LoVo (cell line): Measurements from ENCODE around the gene LRSAM1.
A peak's percentile ranks its signal among the peaks of the same experiment; 100 is the strongest.

Experiments used
- DNase-seq: peaks from one replicate; pipeline ENCODE4 v3.0.0-alpha.2; 2016; ENCODE audit warnings: low spot score

Gene LRSAM1

DNA sequence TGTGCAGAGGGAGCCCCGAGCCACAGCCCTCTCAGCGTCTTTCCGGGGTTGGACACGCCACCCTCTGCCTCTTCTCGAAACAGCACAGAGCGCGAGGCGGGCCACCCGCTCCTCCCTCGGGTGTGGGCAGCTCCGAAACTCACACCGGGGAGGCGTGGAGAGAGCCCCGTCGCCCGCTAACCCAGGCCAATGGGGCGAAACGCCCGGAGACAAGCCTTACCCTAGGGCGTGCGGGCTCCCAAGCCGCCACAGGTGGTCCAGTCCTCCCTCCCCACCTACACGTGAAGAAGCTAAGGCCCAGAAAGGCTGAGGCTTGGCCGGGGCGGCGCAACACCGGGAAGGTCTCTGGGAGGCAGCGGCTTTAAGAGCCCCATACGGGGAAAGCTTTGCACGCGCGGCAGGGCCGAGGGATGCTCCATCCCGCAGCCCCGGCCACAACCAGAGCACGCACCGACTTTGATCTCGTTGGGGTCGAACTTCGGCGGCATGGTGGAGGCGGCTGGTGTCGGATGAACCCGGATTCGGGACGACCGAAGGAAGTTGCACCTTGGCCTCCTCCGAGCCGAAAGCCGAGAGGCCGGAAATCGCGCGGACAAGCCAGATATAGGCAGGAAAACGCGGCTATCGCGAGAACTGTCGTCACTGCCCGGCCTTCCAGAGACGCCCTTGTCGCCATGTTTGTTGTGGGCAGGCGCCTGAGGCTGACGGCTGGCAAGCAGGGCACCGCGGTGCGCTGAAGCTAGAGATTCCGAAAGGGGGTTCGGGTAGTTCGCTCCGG is at the start of gene LRSAM1, which contains the start of gene RPL12:
Gene LRSAM1 (plus strand): TSS at position 681 of the 778 bp plus-strand sequence. CDS start 3,018 bp downstream, outside the sequence.
Gene RPL12 (minus strand): TSS at position 577 of the 778 bp plus-strand sequence. CDS start 89 bp downstream, at position 488.
- DNase-seq = peak; percentile 94

DNA sequence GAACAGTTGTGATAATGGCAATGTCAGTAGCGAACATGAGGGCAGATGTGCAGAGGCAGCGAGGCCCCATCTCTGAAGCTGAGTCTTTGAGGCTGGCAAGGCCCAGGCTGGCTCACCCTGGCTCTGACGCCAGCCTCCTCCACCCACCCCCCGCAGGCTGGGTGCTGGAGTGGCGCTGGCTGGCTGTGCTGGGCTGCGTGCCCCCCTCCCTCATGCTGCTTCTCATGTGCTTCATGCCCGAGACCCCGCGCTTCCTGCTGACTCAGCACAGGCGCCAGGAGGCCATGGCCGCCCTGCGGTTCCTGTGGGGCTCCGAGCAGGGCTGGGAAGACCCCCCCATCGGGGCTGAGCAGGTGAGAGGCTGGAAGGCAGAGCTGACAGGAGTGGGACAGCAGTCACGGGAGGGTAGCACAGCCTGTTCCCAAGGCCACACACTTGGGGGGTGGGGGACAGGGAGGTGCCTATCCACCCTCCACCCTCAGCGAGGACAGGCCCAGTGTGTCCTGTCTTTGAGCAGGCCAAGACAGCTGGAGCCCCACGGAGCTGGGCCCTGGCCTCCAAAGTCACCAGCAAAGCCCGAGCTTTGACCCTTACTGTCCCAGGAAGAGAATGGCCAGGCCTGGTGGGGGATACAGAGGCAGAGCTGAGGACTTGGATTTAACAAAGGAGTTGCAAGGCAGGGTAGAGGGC is 48.8 kb upstream of the LRSAM1 start:
- no peak for DNase-seq

DNA sequence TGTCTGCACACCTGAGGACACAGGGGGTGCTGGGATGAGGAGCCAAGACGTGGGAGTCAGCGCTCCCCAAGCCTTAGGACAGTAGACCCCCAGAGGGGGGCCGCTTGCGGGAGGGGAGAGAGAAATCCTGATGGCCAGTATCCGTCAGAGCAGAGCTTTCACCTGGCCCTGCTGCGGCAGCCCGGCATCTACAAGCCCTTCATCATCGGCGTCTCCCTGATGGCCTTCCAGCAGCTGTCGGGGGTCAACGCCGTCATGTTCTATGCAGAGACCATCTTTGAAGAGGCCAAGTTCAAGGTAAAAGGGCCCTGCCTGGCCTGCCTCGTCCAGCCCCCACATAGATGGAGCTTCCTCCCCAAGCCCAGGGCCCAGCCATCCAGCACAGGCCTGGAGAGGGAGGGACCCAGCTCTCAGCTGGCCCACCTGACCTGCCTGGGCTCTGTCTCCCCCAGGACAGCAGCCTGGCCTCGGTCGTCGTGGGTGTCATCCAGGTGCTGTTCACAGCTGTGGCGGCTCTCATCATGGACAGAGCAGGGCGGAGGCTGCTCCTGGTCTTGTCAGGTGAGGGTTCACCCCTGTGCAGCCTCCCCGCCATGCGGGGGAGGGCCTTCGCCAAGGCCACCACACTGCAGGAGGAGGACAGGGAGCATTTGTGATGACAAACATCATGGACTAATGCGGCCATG is 47.7 kb upstream of the LRSAM1 start:
- DNase-seq = no peak

DNA sequence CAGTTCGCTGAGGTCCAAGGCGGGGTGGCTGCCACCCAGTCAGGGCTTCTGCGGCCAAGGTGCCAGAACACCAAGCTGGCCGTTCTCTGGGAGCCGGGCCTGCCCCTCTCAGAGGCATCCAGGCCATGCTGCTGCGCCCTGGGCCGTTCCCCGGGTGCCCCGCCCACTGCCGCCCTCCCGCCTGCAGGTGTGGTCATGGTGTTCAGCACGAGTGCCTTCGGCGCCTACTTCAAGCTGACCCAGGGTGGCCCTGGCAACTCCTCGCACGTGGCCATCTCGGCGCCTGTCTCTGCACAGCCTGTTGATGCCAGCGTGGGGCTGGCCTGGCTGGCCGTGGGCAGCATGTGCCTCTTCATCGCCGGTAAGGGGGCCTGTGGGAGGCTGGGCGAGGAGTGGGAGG is 46.7 kb upstream of the LRSAM1 start:
- DNase-seq = no peak

DNA sequence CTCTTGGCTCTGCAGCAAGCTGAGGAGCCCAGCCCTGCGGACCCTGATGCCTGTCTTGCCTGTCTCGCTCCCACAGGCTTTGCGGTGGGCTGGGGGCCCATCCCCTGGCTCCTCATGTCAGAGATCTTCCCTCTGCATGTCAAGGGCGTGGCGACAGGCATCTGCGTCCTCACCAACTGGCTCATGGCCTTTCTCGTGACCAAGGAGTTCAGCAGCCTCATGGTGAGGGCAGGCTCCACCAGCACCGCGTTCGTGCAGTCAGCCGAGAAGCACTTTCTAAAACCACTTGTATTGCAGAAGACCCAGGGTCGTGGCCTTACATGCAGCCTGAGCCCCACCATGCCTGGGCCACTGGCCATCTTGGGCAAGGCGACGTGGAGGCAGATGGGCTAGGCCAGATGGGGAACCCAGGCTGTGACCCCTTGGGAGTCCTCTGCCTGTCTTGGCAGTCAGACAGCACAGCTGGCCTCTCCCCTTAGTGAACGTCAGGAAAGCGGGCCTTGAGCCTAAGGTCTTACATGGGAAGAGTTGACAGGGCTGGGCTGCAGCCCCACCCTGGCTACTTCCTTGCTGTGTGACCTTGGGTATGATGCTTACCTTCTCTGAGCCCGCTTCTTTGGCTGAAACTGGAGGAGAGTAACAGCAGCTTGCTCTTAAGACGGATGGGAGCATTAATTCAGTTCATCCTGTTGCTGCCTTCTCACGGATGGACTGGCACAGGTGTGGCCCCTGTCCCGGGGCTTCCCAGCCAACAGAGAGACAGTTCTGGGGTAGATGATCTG is 45.8 kb upstream of the LRSAM1 start:
- DNase-seq = no peak

DNA sequence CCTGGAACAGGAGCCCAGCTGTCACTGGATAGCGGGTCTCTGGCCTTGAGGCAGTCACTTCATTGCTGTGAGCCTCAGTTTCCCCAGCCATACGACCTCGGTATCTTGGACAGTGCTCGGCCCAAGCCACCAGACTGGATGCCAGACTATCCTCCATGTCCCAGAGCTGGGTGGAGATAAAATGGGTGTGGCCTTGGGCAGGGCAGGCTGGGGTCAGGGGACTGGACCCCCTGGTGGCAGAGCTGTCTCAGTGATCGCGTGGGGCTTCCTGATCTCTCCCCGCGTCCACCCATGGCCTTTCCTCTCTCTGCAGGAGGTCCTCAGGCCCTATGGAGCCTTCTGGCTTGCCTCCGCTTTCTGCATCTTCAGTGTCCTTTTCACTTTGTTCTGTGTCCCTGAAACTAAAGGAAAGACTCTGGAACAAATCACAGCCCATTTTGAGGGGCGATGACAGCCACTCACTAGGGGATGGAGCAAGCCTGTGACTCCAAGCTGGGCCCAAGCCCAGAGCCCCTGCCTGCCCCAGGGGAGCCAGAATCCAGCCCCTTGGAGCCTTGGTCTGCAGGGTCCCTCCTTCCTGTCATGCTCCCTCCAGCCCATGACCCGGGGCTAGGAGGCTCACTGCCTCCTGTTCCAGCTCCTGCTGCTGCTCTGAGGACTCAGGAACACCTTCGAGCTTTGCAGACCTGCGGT is 44.4 kb upstream of the LRSAM1 start:
- DNase-seq = no peak

DNA sequence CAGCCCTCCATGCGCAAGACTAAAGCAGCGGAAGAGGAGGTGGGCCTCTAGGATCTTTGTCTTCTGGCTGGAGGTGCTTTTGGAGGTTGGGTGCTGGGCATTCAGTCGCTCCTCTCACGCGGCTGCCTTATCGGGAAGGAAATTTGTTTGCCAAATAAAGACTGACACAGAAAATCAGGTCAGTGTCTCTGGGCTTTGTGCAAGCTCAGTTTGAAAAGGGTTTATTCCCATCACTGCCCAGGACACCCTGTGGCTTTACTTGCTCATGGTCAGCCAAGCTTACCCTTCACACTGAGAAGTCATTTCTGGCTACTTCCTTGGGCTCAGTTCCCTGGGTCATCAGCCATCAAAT is 43.8 kb upstream of the LRSAM1 start:
- no peak for DNase-seq

DNA sequence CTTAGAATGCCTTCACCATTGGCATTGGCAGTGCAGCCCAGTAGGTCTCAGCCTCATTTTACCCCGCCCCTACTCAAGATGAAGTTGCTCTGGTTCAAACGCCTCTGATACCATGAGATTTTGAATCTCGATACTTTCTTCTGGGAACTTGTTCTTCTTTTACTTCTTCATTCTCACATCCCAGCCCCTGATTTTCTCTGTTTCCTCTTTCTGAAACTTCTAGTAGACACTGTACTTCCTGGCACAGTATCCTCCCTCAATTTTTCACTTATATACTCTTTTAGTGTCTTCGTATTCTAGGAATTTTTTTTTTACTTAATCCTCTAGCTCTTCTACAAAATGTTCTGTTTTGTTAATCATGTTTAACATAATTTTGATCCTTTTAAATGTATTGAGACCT is 40.2 kb upstream of the LRSAM1 start:
- DNase-seq = no peak

DNA sequence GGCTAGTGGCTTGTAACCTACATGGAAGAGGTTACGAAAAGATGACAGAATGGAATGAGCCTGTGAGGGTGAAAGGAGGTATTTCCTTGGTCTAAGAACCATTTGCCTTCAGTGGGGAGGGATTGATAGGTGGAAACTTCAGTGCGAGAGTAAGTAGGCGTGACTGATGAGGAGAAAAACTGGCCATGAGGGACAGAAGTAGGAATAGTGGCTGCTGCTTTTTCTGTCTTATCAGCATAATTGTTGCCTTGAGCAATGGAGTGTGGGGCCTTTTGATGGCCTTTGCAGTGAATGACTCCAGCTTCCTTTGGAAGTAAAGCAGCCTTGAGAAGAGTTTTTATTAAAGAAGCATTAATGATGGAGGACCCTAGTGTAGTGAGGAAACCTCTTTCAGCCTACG is 36.2 kb upstream of the LRSAM1 start:
- no peak for DNase-seq

DNA sequence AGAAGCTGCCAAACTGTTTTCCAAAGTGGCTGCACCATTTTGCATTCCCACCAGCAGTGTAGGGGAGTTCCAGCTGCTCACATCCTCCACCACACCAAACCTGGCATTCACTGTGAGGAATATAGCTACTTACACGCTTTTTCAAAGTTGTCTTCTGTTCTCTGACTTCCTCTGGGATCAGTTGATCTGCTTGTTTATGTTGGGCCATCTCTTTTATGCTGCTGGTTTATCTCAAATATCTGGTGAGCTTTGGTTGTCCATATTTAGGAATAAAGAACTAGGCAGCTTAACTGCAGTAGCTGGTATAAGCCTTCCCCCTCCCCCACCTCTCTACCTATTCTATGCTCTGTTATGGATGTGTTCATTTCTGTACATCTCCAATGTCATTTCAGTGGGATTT is 35.7 kb upstream of the LRSAM1 start:
- no peak for DNase-seq

DNA sequence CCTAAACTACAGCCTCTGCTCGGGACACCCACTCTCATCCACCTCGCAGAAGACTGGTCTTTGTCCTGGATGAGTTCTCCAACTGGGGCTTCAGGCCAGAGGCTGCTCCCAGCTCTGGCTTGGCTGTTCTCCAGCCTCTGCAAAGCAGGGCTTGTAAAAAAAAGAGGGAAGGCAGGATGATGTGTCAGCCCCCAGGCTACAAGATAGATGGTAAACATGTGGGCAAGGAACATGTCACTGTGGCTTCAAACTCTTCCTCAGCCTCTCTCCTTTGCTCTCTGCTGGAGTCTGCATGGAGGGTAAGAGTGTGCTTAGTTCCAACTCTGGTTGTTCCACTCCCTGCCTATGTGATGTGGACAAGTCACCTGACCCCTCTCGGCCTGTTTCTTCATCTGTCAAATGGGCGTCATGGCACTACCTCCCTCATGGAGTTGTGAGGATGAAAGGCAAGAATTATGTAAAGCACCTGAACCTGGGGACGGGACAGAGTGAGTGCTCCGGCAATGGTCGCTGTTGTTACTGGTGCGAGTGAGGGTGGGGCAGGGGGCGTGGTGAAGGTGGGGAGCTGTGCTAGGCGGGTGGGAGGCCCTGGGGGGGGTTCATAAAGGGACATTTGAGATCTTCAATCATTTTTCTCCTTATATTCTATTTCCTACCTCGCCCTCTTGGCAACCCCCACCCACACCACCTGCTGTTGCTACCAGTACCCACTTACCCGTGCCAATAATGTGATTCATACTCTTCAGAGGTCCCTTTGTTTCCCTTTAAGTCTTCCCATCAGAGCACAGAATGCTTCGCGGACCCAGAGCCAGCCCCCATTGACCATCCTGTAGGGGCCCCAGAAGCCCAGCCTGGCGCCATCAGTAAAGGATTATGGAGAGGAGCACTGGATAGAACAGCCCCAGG is 33.9 kb upstream of the LRSAM1 start:
- peak; percentile 72 for DNase-seq

DNA sequence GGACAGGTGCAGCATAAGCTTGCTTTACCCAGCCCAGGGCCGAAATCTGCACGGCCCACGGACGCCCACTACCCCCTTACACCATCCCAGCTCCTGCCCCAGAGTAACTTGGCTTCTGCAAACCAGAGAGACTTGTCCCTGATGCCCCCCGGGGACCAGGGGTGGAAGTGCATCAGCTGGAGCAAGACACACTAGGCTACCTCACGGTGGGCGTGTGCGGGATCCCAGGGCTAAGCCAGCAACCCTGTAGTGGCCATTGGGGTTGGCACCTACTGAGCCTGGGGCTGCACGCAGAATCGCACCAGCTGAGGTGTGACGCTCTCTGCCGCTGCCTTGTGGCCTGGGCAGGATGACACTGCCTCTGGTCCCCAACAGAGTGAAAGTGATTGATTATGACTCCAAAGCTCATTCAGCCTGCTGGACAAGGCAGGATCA is 33.3 kb upstream of the LRSAM1 start:
- DNase-seq = no peak

DNA sequence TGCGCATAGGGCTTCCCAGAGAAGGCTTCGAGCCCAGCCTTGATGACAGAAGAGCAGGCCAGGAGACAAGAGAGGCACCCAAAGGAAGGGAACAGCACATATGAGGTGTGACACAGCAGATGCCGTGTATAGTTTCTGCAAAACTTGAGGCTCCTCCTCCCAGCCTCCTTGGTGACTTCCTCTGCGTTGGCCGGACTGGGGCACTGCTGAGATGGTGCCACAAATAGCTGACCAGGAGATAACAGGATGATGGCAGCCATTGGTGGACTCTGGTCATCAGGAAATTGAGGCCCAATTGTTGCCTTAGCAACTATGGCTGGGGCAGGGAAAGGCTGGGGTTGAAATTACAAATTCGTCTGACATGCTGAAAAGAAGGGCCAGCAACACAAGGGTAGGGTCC is 32.0 kb upstream of the LRSAM1 start:
- DNase-seq = no peak

DNA sequence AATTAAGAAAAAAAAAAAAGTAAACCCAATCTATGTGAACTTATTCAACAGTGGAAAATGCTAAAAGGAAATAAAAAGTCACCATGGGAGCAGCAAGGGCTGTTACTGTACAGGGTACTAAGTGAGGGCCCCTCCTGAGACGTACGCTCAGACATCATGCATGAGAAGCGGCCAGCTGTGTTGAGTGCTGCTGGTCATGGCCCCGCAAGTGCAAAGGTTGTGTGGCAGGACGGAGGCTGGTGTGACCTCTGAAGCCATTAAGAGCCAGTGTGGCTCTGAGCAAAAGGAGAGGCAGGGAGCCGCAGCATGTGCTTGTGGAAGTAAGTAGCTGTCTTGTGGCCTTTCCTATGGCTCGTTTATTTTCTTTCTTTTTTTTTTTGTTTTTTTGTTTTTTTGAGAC is 30.3 kb upstream of the LRSAM1 start:
- no peak for DNase-seq

DNA sequence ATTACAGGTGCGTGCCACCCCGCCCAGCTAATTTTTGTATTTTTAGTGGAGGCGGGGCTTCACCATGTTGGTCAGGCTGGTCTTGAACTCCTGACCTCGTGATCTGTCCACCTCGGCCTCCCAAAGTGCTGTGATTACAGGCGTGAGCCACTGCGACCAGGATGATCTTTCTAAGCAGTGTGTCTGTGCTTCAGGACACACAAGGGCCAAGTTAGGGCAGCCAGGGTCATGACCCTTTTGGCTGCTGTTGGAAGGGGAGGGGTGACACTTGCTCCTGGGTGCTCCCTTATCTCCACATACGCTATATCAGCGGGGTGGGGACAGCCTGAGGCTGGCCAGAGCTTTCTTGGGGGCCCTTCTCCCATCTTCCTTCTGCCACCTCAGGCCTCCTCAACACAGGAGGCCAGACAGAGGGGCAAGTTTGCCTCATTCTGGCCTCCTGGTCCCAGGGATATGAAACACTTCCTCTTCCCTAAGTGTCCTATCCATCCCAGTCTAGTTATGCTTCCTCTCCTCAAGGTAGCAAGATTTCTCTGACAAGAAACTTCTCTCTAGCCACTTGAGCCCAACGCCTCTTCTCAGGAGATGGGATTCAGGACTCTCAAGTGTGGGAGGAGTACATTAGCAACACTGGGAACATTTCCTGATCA is 29.1 kb upstream of the LRSAM1 start:
- DNase-seq = no peak

DNA sequence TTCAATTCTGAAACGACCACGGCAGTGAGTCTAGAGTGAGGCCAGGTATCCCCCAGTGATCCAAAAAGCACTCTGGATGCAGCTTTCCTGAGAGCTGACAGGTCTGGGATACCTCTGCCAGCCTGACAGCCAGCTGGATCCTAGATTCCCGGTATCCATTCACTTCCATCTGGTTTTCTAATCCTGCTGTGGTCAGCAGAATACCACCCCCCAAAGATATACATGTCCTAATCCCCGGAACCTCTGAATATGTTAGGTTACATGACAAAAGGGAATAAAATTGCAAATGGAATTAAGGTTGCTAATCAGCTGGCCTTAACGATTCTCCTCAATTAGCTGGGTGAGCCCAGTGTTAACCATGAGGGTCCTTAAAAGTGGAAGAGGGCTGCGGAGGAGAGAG is 28.5 kb upstream of the LRSAM1 start:
- DNase-seq = no peak

DNA sequence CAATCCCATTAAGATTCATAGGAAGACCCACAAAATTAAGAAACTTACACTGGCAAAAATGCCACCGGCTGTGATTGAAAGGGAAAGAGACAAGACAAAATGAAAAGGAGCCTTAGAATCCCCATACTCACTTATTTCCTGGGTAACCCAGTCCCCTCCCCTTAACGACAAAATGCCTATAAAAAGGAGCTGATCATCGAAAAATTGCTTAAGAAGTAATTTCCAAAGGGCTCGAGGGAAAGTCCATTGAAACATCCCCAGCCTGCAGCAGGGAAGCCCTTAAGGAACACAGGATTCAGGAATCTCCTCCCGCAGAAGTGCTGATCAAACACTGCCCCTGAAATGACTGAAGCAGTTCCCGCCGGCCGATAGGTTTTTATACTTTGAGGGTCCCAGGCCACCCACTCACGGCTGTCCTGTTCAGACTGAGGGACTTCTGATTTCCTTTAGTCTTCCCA is 27.8 kb upstream of the LRSAM1 start:
- no peak for DNase-seq

DNA sequence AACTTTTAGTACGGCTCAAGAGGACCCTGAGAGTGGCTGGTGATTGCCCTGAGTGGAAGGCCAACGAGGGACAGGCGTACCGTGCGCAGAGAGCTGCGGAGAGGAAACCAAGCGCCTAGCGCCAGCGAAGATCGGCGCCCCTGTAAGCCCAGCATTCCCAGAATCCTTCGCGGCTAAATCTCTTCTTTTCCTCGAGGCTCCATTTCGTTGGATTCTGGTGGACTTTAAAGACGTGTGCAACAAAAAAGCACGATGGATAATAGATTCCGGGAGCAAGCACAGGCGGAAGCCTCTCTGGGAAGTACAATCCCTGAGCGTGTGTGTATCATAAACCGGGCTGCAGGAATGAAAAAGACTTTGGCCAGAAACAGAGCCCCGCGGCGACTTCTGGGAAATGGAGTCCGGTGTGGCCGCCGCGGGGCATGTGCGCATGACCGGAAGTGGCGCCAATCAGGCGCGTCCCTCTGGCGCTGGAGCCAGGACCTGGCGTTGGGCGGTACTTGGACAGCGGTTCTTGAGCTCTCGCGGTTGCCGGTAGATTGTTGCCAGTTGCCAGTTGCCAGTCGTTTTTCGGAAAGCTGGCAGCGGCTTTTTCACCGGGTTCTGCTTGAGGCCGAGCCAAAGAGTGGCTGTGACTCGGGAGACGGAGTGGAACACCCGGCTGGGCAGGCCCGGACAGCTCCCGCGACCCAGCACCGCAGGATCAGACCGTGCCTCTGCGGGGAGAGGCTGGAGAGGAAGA is 27.2 kb upstream of the LRSAM1 start, which contains the start of gene ZNF79:
Gene ZNF79 (plus strand): TSS at position 449 of the 742 bp plus-strand sequence. CDS start 406 bp downstream, outside the sequence.
- peak; percentile 92 for DNase-seq

DNA sequence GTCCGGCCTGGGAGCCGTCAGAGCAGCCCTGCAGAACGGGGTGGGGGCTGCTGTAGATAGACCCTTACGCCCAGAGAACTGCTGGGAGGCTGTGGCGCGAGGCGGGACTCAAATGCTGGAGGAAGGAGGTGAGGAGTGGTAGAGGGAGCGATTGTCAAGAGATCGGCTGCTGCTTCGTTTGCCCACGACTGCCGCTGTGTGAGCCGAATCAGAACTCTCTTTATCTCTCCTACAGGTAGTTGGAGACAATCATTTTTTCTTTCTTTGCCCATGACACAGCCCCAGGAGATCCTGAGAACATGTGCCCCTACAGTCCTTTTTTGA is 26.7 kb upstream of the LRSAM1 start:
- DNase-seq = no peak
